WTC11 (cell line): Measurements from ENCODE around the gene NSFL1C. TPM values are rescaled to one million over a fixed set of nuclear protein-coding genes. Genes with fewer than 3 reads are reported as not detected.

Source experiments
- ATAC-seq: fragments of 200-7000 bp; cut with Tn5 transposase; 2 replicates; pipeline ENCODE4 v1.10.0; 2021; ENCODE audit warnings: mild to moderate bottlenecking, moderate library complexity
- CTCF ChIA-PET: fragments of 300-600 bp; sonication (Branson Sonifier 250); formaldehyde crosslinking; loops from one replicate; lab custom pipeline; 2021; ENCODE audit warnings: antibody characterized with exemption; lab: Charles Lee
- POLR2A ChIA-PET: fragments of 350-600 bp; sonication (Branson Sonifier 250); formaldehyde crosslinking; loops from one replicate; lab custom pipeline; 2021; ENCODE audit warnings: antibody characterized with exemption; lab: Charles Lee
- DNase-seq: peaks from one replicate; pipeline ENCODE4 v3.0.0; 2021; ENCODE audit warnings: low spot score
- H3K27ac Mint-ChIP-seq: 2 replicates; pipeline ENCODE4 v1.8.0; 2021; ENCODE audit warnings: mixed read lengths
- H3K27me3 Mint-ChIP-seq: 2 replicates; pipeline ENCODE4 v1.8.0; 2021; ENCODE audit warnings: low read depth, mild to moderate bottlenecking, moderate library complexity, mixed read lengths
- H3K36me3 Mint-ChIP-seq: 2 replicates; pipeline ENCODE4 v1.8.0; 2021; ENCODE audit warnings: mixed read lengths
- H3K4me1 Mint-ChIP-seq: 2 replicates; pipeline ENCODE4 v1.8.0; 2022; ENCODE audit warnings: mixed read lengths
- H3K4me3 Mint-ChIP-seq: 2 replicates; pipeline ENCODE4 v1.8.0; 2021; ENCODE audit warnings: mild to moderate bottlenecking, moderate library complexity, mixed read lengths
- H3K9me3 Mint-ChIP-seq: 2 replicates; pipeline ENCODE4 v1.8.0; 2021; ENCODE audit warnings: mixed read lengths
- ATF1 ChIP-seq: sonication (generic); formaldehyde crosslinking; IDR thresholded peaks from 2 replicates; pipeline ENCODE4 v1.8.1; 2023; ENCODE audit warnings: mild to moderate bottlenecking, moderate library complexity, missing genetic modification reagents
- EMX1 ChIP-seq: fragments of 250-450 bp; sonication (Bioruptor Pico); IDR thresholded peaks from 2 replicates; pipeline ENCODE4 v1.8.0; 2021; ENCODE audit warnings: mild to moderate bottlenecking
- FOXP1 ChIP-seq: sonication (generic); formaldehyde crosslinking; IDR thresholded peaks from 2 replicates; pipeline ENCODE4 v1.8.0; 2022; ENCODE audit warnings: missing genetic modification reagents, mild to moderate bottlenecking, moderate library complexity, borderline replicate concordance
- JAZF1 ChIP-seq: fragments of 250-450 bp; sonication (Bioruptor Pico); IDR thresholded peaks from 2 replicates; pipeline ENCODE4 v1.9.0; 2021; ENCODE audit warnings: moderate library complexity, mild to moderate bottlenecking, inconsistent platforms
- KAT7 ChIP-seq: sonication (generic); formaldehyde crosslinking; IDR thresholded peaks from 2 replicates; pipeline ENCODE4 v1.8.1; 2023; ENCODE audit warnings: missing genetic modification reagents, mild to moderate bottlenecking, borderline replicate concordance
- RELA ChIP-seq: sonication (generic); formaldehyde crosslinking; IDR thresholded peaks from 2 replicates; pipeline ENCODE4 v1.8.1; 2022; ENCODE audit warnings: missing genetic modification reagents, mild to moderate bottlenecking, borderline replicate concordance
- SMAD4 ChIP-seq: sonication (generic); formaldehyde crosslinking; IDR thresholded peaks from 2 replicates; pipeline ENCODE4 v1.8.0; 2022; ENCODE audit warnings: mild to moderate bottlenecking, missing genetic modification reagents
- SOX15 ChIP-seq: fragments of 250-450 bp; sonication (Bioruptor Pico); IDR thresholded peaks from 2 replicates; pipeline ENCODE4 v1.9.0; 2021; ENCODE audit warnings: mild to moderate bottlenecking
- TCF7 ChIP-seq: sonication (generic); formaldehyde crosslinking; IDR thresholded peaks from 2 replicates; pipeline ENCODE4 v1.8.0; 2022; ENCODE audit warnings: mild to moderate bottlenecking, low read depth, missing genetic modification reagents, moderate library complexity
- TEAD4 ChIP-seq: sonication (generic); formaldehyde crosslinking; IDR thresholded peaks from 2 replicates; pipeline ENCODE4 v1.8.0; 2022; ENCODE audit warnings: mild to moderate bottlenecking, missing genetic modification reagents
- ZNF232 ChIP-seq: sonication (generic); formaldehyde crosslinking; IDR thresholded peaks from 2 replicates; pipeline ENCODE4 v1.8.0; 2022; ENCODE audit warnings: mild to moderate bottlenecking, missing genetic modification reagents
- ZNF263 ChIP-seq: sonication (generic); formaldehyde crosslinking; IDR thresholded peaks from 2 replicates; pipeline ENCODE4 v1.8.1; 2022; ENCODE audit warnings: low read depth, mild to moderate bottlenecking, moderate library complexity, missing genetic modification reagents
- total RNA-seq: library from RNA; stranded (reverse); gene quantifications from 3 replicates; pipeline ENCODE4 v1.2.3, GENCODE V29; 2021
- TF ChIP-seq, protein P1 (sequence below): sonication (generic); formaldehyde crosslinking; IDR thresholded peaks from 2 replicates; pipeline ENCODE4 v1.8.0; 2022; ENCODE audit warnings: missing genetic modification reagents
- TF ChIP-seq, protein P2 (sequence below): sonication (generic); formaldehyde crosslinking; IDR thresholded peaks from 2 replicates; pipeline ENCODE4 v1.8.0; 2022; ENCODE audit warnings: mild to moderate bottlenecking, missing genetic modification reagents
- TF ChIP-seq, protein P3 (sequence below): sonication (generic); formaldehyde crosslinking; IDR thresholded peaks from 2 replicates; pipeline ENCODE4 v1.8.1; 2022; ENCODE audit warnings: missing genetic modification reagents, borderline replicate concordance
- TF ChIP-seq, protein P4 (sequence below): fragments of 200-600 bp; IDR thresholded peaks from 2 replicates; pipeline ENCODE4 v1.8.0; 2022; ENCODE audit warnings: antibody characterized with exemption
- TF ChIP-seq, protein P5 (sequence below): sonication (generic); formaldehyde crosslinking; IDR thresholded peaks from 2 replicates; pipeline ENCODE4 v1.8.1; 2022; ENCODE audit warnings: low read depth, missing genetic modification reagents, borderline replicate concordance
- TF ChIP-seq, protein P6 (sequence below): sonication (generic); formaldehyde crosslinking; IDR thresholded peaks from 2 replicates; pipeline ENCODE4 v1.8.1; 2023; ENCODE audit warnings: mild to moderate bottlenecking, missing genetic modification reagents
- TF ChIP-seq, protein P7 (sequence below): fragments of 250-450 bp; sonication (Bioruptor Pico); IDR thresholded peaks from 2 replicates; pipeline ENCODE4 v1.9.0; 2021; ENCODE audit warnings: moderate library complexity, mild to moderate bottlenecking, inconsistent platforms, borderline replicate concordance
- TF ChIP-seq, protein P8 (sequence below): sonication (generic); formaldehyde crosslinking; IDR thresholded peaks from 2 replicates; pipeline ENCODE4 v1.8.0; 2022; ENCODE audit warnings: mild to moderate bottlenecking, missing genetic modification reagents

The NSFL1C gene
- total RNA-seq, 1 experiment from 2014 or later: 85.5 TPM

DNA sequence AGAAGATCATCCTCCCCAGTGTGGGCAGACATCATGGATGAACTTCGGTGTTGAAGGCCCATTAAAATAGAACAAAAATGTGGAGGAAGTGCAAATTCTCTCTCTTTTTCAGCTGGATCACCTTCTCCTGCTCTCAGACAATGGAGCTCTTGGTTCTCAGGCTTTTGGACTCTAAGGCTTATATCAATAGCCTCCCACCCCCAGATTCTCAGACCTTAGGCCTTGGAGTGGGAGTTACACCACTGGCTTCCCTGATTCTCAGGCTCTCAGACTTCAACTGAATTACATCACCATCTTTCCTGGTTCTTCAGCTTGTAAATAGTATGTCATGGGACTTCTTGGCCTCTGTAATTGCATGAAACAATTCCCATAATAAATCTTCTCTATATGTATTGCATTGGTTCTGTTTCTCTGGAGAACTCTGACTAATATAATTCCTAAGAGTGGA lies 36.6 kb downstream of the NSFL1C start:
- Mint-ChIP-seq H3K4me3 (no peak overlapping the region), H3K27me3 (no peaks in the 10 kb centered on the region), H3K9me3 (peaks cover 40% of the 10 kb centered on the region), H3K4me1 (peaks cover 67% of the 10 kb centered on the region), H3K27ac (no peak overlapping the region), H3K36me3 (peaks cover 32% of the 10 kb centered on the region)
- DNase-seq (no peak), ATAC-seq (no peak)
- TF ChIP-seq, protein P1, sequence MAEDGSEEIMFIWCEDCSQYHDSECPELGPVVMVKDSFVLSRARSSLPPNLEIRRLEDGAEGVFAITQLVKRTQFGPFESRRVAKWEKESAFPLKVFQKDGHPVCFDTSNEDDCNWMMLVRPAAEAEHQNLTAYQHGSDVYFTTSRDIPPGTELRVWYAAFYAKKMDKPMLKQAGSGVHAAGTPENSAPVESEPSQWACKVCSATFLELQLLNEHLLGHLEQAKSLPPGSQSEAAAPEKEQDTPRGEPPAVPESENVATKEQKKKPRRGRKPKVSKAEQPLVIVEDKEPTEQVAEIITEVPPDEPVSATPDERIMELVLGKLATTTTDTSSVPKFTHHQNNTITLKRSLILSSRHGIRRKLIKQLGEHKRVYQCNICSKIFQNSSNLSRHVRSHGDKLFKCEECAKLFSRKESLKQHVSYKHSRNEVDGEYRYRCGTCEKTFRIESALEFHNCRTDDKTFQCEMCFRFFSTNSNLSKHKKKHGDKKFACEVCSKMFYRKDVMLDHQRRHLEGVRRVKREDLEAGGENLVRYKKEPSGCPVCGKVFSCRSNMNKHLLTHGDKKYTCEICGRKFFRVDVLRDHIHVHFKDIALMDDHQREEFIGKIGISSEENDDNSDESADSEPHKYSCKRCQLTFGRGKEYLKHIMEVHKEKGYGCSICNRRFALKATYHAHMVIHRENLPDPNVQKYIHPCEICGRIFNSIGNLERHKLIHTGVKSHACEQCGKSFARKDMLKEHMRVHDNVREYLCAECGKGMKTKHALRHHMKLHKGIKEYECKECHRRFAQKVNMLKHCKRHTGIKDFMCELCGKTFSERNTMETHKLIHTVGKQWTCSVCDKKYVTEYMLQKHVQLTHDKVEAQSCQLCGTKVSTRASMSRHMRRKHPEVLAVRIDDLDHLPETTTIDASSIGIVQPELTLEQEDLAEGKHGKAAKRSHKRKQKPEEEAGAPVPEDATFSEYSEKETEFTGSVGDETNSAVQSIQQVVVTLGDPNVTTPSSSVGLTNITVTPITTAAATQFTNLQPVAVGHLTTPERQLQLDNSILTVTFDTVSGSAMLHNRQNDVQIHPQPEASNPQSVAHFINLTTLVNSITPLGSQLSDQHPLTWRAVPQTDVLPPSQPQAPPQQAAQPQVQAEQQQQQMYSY: no peak
- TF ChIP-seq, protein P2, sequence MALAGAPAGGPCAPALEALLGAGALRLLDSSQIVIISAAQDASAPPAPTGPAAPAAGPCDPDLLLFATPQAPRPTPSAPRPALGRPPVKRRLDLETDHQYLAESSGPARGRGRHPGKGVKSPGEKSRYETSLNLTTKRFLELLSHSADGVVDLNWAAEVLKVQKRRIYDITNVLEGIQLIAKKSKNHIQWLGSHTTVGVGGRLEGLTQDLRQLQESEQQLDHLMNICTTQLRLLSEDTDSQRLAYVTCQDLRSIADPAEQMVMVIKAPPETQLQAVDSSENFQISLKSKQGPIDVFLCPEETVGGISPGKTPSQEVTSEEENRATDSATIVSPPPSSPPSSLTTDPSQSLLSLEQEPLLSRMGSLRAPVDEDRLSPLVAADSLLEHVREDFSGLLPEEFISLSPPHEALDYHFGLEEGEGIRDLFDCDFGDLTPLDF (CRISPR knock-in tag): no peak
- no peak for TF ChIP-seq TCF7 (CRISPR knock-in tag)
- no peak for TF ChIP-seq RELA (CRISPR knock-in tag)
- no peak for TF ChIP-seq EMX1
- TF ChIP-seq, protein P3, sequence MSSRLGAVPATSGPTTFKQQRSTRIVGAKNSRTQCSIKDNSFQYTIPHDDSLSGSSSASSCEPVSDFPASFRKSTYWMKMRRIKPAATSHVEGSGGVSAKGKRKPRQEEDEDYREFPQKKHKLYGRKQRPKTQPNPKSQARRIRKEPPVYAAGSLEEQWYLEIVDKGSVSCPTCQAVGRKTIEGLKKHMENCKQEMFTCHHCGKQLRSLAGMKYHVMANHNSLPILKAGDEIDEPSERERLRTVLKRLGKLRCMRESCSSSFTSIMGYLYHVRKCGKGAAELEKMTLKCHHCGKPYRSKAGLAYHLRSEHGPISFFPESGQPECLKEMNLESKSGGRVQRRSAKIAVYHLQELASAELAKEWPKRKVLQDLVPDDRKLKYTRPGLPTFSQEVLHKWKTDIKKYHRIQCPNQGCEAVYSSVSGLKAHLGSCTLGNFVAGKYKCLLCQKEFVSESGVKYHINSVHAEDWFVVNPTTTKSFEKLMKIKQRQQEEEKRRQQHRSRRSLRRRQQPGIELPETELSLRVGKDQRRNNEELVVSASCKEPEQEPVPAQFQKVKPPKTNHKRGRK (CRISPR knock-in tag): no peak
- no peak for TF ChIP-seq TEAD4
- TF ChIP-seq, protein P4, sequence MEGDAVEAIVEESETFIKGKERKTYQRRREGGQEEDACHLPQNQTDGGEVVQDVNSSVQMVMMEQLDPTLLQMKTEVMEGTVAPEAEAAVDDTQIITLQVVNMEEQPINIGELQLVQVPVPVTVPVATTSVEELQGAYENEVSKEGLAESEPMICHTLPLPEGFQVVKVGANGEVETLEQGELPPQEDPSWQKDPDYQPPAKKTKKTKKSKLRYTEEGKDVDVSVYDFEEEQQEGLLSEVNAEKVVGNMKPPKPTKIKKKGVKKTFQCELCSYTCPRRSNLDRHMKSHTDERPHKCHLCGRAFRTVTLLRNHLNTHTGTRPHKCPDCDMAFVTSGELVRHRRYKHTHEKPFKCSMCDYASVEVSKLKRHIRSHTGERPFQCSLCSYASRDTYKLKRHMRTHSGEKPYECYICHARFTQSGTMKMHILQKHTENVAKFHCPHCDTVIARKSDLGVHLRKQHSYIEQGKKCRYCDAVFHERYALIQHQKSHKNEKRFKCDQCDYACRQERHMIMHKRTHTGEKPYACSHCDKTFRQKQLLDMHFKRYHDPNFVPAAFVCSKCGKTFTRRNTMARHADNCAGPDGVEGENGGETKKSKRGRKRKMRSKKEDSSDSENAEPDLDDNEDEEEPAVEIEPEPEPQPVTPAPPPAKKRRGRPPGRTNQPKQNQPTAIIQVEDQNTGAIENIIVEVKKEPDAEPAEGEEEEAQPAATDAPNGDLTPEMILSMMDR: no peak
- no peak for TF ChIP-seq KAT7
- TF ChIP-seq, protein P5, sequence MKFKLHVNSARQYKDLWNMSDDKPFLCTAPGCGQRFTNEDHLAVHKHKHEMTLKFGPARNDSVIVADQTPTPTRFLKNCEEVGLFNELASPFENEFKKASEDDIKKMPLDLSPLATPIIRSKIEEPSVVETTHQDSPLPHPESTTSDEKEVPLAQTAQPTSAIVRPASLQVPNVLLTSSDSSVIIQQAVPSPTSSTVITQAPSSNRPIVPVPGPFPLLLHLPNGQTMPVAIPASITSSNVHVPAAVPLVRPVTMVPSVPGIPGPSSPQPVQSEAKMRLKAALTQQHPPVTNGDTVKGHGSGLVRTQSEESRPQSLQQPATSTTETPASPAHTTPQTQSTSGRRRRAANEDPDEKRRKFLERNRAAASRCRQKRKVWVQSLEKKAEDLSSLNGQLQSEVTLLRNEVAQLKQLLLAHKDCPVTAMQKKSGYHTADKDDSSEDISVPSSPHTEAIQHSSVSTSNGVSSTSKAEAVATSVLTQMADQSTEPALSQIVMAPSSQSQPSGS: no peak
- no peak for TF ChIP-seq SOX15 (CRISPR knock-in tag)
- TF ChIP-seq, protein P6, sequence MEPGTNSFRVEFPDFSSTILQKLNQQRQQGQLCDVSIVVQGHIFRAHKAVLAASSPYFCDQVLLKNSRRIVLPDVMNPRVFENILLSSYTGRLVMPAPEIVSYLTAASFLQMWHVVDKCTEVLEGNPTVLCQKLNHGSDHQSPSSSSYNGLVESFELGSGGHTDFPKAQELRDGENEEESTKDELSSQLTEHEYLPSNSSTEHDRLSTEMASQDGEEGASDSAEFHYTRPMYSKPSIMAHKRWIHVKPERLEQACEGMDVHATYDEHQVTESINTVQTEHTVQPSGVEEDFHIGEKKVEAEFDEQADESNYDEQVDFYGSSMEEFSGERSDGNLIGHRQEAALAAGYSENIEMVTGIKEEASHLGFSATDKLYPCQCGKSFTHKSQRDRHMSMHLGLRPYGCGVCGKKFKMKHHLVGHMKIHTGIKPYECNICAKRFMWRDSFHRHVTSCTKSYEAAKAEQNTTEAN (CRISPR knock-in tag): no peak
- TF ChIP-seq ZNF263: no peak
- TF ChIP-seq JAZF1 (CRISPR knock-in tag): no peak
- POLR2A ChIA-PET: no interaction called here
- CTCF ChIA-PET: no interaction called here

DNA sequence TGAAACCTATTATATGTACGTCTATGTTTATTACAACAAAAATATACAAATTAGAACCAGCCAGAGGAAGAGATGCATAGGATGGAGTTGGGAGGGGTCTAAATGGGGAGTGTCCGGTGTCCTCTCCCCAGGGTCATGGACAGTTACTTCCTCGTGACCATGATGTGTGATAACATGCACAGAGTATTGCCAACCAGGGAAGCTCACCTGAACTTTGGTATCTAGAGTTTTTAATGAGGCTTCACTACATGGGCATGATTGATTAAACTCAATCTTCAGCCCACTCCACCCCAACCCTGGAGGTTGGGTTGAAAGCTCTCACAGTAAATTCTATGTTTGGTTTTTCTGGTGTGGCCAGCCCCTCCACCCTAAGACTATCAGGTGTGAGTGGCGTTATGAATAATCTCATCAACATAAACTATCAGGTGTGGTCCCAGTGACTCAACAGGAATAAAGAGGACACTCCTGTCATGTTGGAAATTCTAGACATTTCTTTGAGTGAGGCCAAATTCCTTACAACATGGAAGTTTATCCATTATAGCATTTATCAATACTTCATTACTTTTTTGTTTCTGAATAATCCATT lies 37.4 kb downstream of the NSFL1C start:
- ChIA-PET CTCF (no interaction called here), POLR2A (no interaction called here)
- peaks cover 36% of the 10 kb centered on the region for H3K9me3 Mint-ChIP-seq
- peaks cover 27% of the 10 kb centered on the region for H3K36me3 Mint-ChIP-seq
- DNase-seq (no peak), ATAC-seq (no peak)
- peaks cover 71% of the 10 kb centered on the region for H3K4me1 Mint-ChIP-seq
- no peaks in the 10 kb centered on the region for H3K27me3 Mint-ChIP-seq
- no peak overlapping the region for H3K4me3 Mint-ChIP-seq
- H3K27ac Mint-ChIP-seq: peak overlapping the region; percentile 78; the same call in 1 of the 2 replicates
- TF ChIP-seq FOXP1 (CRISPR knock-in tag) (no peak), ZNF232 (CRISPR knock-in tag) (no peak), SMAD4 (CRISPR knock-in tag) (no peak), ATF1 (CRISPR knock-in tag) (no peak), KAT7 (no peak)
- TF ChIP-seq, protein P7, sequence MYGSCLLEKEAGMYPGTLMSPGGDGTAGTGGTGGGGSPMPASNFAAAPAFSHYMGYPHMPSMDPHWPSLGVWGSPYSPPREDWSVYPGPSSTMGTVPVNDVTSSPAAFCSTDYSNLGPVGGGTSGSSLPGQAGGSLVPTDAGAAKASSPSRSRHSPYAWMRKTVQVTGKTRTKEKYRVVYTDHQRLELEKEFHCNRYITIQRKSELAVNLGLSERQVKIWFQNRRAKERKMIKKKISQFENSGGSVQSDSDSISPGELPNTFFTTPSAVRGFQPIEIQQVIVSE: no peak
- TF ChIP-seq, protein P6 (CRISPR knock-in tag): no peak
- TF ChIP-seq, protein P8, sequence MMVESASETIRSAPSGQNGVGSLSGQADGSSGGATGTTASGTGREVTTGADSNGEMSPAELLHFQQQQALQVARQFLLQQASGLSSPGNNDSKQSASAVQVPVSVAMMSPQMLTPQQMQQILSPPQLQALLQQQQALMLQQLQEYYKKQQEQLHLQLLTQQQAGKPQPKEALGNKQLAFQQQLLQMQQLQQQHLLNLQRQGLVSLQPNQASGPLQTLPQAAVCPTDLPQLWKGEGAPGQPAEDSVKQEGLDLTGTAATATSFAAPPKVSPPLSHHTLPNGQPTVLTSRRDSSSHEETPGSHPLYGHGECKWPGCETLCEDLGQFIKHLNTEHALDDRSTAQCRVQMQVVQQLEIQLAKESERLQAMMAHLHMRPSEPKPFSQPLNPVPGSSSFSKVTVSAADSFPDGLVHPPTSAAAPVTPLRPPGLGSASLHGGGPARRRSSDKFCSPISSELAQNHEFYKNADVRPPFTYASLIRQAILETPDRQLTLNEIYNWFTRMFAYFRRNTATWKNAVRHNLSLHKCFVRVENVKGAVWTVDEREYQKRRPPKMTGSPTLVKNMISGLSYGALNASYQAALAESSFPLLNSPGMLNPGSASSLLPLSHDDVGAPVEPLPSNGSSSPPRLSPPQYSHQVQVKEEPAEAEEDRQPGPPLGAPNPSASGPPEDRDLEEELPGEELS: no peak
